Measurements from ENCODE around the gene RASSF6.

GRCh38 chr4:73539386-73539785, 80.8 kb downstream of the RASSF6 start:
- no peak for TF ChIP-seq POLR2A (IDR thresholded peaks at IDR 0.05)
- no peak for TF ChIP-seq CTCF (IDR thresholded peaks at IDR 0.05)
